ENCODE results near the gene COL4A2. TPM values are rescaled to one million over a fixed set of nuclear protein-coding genes. Genes with fewer than 3 reads are reported as not detected.

Gene COL4A2
- total and polyA plus RNA-seq, 4 donors: 8.0 to 45.2 (median 40.3) TPM

- TF ChIP-seq CTCF (IDR thresholded peaks at IDR 0.05; ENCODE audit: low read depth, low read length, missing input control): no peak
- TF ChIP-seq ATF3 (IDR thresholded peaks at IDR 0.05): no peak
- no peak for TF ChIP-seq NR2F2 (IDR thresholded peaks at IDR 0.05)
- peak; percentile 85 for TF ChIP-seq REST (IDR thresholded peaks at IDR 0.05)
- no peak for TF ChIP-seq GABPA (IDR thresholded peaks at IDR 0.05 in 1 of 2, conservative IDR thresholded peaks at IDR 0.05 in 1 of 2)
Measured at GRCh38 chr13:110561344-110562035, 254.4 kb downstream of the COL4A2 start, which contains the start of gene RAB20 (continued).

- Histone ChIP-seq H3K4me3 (ENCODE audit: low read depth in 1 of 3, low read length in 3 of 3) (peak overlapping the region; percentile 81 to 93 (median 93)), H3K27me3 (ENCODE audit: control insufficient read depth in 4 of 4, insufficient read depth in 4 of 4, low read length in 3 of 4) (no peaks in the 10 kb centered on the region), H3K9ac (ENCODE audit: low read depth in 1 of 2, low read length in 2 of 2) (peak overlapping the region; percentile 80 to 95), H3K36me3 (ENCODE audit: control insufficient read depth in 4 of 4, insufficient read depth in 3 of 4, low read depth in 1 of 4, low read length in 3 of 4) (peaks cover 0 to 4% (median 2%) of the 10 kb centered on the region in 4 donors), H3K27ac (ENCODE audit: low read depth in 1 of 2, low read length in 2 of 2) (peak overlapping the region; percentile 95 to 98), H3K4me1 (ENCODE audit: control insufficient read depth in 4 of 4, insufficient read depth in 4 of 4, low read length in 3 of 4) (peaks cover 7 to 41% (median 25%) of the 10 kb centered on the region in 4 donors), H3K9me3 (ENCODE audit: control insufficient read depth in 4 of 4, low read length in 3 of 4) (no peaks in the 10 kb centered on the region)
- DNase-seq (ENCODE audit: low spot score): no peak
- WGBS: 5% methylated on average over 24 of the region's 24 CpGs
- no peak for TF ChIP-seq FOXA2 (IDR thresholded peaks at IDR 0.05)
- TF ChIP-seq RAD21 (IDR thresholded peaks at IDR 0.05): peak in 1 of 2 donors; percentile 13
- no peak for TF ChIP-seq FOXA1 (IDR thresholded peaks at IDR 0.05)
- no peak for TF ChIP-seq REST (IDR thresholded peaks at IDR 0.05)
- no peak for TF ChIP-seq RXRA (IDR thresholded peaks at IDR 0.05)
- TF ChIP-seq EGR1 (IDR thresholded peaks at IDR 0.05; ENCODE audit: low read depth in 2 of 2): no peak
- no peak for TF ChIP-seq HNF4G (IDR thresholded peaks at IDR 0.05)
- TF ChIP-seq TAF1 (conservative IDR thresholded peaks at IDR 0.05): no peak
- TF ChIP-seq SP1 (IDR thresholded peaks at IDR 0.05): no peak
- no peak for TF ChIP-seq GABPA (IDR thresholded peaks at IDR 0.05 in 1 of 2, conservative IDR thresholded peaks at IDR 0.05 in 1 of 2)
- TF ChIP-seq NR2F2 (IDR thresholded peaks at IDR 0.05): no peak
- TF ChIP-seq CTCF (IDR thresholded peaks at IDR 0.05; ENCODE audit: low read depth, low read length, missing input control): no peak
- TF ChIP-seq YY1 (IDR thresholded peaks at IDR 0.05): peak; percentile 42
Measured at GRCh38 chr13:110562036-110562597, 255.0 kb downstream of the COL4A2 start.

All from liver (tissue), 9 donors.